ENCODE data around the gene ACSF3. TPM values are rescaled to one million over a fixed set of nuclear protein-coding genes. Genes with fewer than 3 reads are reported as not detected.

Gene ACSF3
- total RNA-seq, 1 experiment from 2014 or later, result 39.2 TPM

DNA sequence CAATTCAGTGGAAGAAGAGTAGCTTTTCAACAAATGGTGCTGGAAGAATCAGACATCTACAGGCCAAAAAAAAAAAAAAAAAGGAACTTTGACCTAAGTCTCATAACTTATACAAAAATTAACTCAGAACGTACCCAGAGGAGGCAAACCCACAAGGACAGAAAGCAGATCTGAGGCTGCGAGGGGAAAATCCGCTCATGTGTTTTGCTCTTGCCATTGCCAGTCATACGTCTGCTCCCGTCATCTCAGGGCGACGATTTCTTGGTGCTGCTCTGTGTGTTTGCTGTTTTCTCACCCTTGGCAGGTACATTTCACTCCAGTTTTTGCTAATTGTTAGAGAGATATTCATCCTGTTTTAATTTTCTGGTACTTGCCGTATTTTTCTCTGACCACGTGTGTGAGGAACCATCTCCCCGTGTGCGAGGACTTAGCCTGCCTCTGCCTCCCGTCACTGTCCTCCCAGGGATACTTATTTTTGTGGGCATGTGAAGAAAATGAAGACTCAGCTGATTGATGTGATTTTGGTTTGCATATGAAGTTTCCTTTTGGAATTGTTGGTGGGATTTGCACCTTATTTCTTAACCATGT is 33.4 kb upstream of the ACSF3 start:
- DNase-seq (ENCODE audit: unreplicated experiment), result no peak
- TF ChIP-seq, protein P1, sequence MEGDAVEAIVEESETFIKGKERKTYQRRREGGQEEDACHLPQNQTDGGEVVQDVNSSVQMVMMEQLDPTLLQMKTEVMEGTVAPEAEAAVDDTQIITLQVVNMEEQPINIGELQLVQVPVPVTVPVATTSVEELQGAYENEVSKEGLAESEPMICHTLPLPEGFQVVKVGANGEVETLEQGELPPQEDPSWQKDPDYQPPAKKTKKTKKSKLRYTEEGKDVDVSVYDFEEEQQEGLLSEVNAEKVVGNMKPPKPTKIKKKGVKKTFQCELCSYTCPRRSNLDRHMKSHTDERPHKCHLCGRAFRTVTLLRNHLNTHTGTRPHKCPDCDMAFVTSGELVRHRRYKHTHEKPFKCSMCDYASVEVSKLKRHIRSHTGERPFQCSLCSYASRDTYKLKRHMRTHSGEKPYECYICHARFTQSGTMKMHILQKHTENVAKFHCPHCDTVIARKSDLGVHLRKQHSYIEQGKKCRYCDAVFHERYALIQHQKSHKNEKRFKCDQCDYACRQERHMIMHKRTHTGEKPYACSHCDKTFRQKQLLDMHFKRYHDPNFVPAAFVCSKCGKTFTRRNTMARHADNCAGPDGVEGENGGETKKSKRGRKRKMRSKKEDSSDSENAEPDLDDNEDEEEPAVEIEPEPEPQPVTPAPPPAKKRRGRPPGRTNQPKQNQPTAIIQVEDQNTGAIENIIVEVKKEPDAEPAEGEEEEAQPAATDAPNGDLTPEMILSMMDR (IDR thresholded peaks at IDR 0.05; ENCODE audit: unreplicated experiment), result no peak
- Mint-ChIP-seq H3K4me3 (ENCODE audit: unreplicated experiment) (no peak overlapping the region), H3K4me1 (ENCODE audit: insufficient read depth, unreplicated experiment) (no peaks in the 10 kb centered on the region), H3K27ac (ENCODE audit: low read depth, unreplicated experiment) (no peak overlapping the region), H3K27me3 (ENCODE audit: insufficient read depth, unreplicated experiment) (peaks cover 34% of the 10 kb centered on the region), H3K36me3 (ENCODE audit: insufficient read depth, unreplicated experiment) (no peaks in the 10 kb centered on the region), H3K9me3 (ENCODE audit: unreplicated experiment) (no peaks in the 10 kb centered on the region)
- intact Hi-C loops (cut with micrococcal nuclease), result no loop called here
- CTCF ChIA-PET, result no interaction called here
- POLR2A ChIA-PET, result no interaction called here
- no TSS peak for BruUV-seq (replicated peaks)

DNA sequence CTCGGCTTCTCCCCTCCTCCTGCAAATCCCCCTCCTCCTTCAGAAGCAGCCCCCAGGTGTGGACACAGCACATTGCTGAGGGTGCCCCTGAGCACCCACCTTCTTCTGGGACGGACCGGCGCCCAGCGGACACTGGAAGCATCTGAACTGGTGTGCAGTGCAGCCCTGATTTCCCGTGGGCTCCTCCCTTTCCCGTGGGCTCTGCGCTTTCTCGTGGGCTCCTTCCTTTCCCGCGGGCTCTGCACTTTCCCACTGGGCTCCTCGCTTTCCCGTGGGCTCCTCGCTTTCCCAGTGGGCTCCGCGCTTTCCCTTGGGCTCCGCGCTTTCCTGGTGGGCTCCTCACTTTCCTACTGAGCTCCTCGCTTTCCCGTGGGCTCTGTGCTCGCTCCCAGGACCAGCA is 32.6 kb upstream of the ACSF3 start:
- TF ChIP-seq, protein P1 (IDR thresholded peaks at IDR 0.05; ENCODE audit: unreplicated experiment), result no peak
- Mint-ChIP-seq H3K4me1 (ENCODE audit: insufficient read depth, unreplicated experiment) (no peaks in the 10 kb centered on the region), H3K36me3 (ENCODE audit: insufficient read depth, unreplicated experiment) (no peaks in the 10 kb centered on the region), H3K27me3 (ENCODE audit: insufficient read depth, unreplicated experiment) (peaks cover 34% of the 10 kb centered on the region), H3K27ac (ENCODE audit: low read depth, unreplicated experiment) (no peak overlapping the region), H3K9me3 (ENCODE audit: unreplicated experiment) (no peaks in the 10 kb centered on the region), H3K4me3 (ENCODE audit: unreplicated experiment) (no peak overlapping the region)
- no TSS peak for BruUV-seq (replicated peaks)
- ChIA-PET POLR2A (no interaction called here), CTCF (interaction anchor here (0.5 to 0.7 kb wide), 2 partner anchors 306 to 560 kb away, joined by 3 read pairs; no protein-coding TSS in a partner anchor)
- no peak for DNase-seq (ENCODE audit: unreplicated experiment)
- intact Hi-C loops (cut with micrococcal nuclease), result no loop called here

DNA sequence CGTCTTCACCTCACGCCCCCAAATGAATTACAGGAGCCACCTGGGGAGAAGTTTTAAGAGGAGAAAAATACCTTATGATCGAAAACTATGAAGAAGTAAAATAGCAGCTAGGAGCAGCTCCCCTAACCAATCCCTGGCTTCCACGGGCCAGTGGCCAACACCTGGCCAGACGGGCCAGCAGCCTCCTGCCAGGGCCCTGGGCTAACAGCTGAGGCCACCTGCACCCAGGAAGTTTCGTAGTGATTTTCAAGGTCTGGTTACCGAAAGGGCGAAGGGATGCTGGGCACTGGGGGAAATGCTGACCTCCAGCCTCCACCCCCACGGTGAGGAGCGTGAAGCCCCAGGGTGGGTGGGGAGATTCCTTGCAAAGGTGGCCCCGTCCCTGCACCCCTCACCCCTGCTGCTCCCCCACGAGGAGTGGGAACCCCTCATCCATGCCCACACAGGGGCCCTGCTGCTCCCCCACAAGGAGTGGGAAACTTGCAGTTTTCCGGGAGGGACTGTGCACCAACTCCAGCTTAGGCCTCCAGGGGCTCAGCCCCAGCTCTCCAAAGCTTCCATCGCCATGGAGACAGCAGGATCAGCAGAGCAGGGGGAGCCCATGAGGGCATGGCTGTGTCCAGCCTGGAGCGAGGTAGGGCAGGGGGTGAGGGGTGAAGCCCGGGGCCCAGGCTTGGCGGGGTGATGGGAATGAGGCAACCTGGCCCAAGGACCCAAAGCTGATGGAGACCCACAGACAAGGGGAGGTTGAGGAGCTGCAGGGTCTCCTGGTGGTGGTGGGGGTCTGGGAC is 31.9 kb upstream of the ACSF3 start:
- TF ChIP-seq, protein P1 (IDR thresholded peaks at IDR 0.05; ENCODE audit: unreplicated experiment), result no peak
- CTCF ChIA-PET, result interaction anchor here (0.7 kb wide), 1 partner anchor 307 kb away, joined by 3 read pairs; no protein-coding TSS in a partner anchor
- no peak for DNase-seq (ENCODE audit: unreplicated experiment)
- H3K9me3 Mint-ChIP-seq (ENCODE audit: unreplicated experiment), result no peaks in the 10 kb centered on the region
- peaks cover 34% of the 10 kb centered on the region for H3K27me3 Mint-ChIP-seq (ENCODE audit: insufficient read depth, unreplicated experiment)
- POLR2A ChIA-PET, result no interaction called here
- intact Hi-C loops (cut with micrococcal nuclease), result no loop called here
- H3K4me1 Mint-ChIP-seq (ENCODE audit: insufficient read depth, unreplicated experiment), result no peaks in the 10 kb centered on the region
- no TSS peak for BruUV-seq (replicated peaks)
- no peak overlapping the region for H3K27ac Mint-ChIP-seq (ENCODE audit: low read depth, unreplicated experiment)
- no peak overlapping the region for H3K4me3 Mint-ChIP-seq (ENCODE audit: unreplicated experiment)
- no peaks in the 10 kb centered on the region for H3K36me3 Mint-ChIP-seq (ENCODE audit: insufficient read depth, unreplicated experiment)

DNA sequence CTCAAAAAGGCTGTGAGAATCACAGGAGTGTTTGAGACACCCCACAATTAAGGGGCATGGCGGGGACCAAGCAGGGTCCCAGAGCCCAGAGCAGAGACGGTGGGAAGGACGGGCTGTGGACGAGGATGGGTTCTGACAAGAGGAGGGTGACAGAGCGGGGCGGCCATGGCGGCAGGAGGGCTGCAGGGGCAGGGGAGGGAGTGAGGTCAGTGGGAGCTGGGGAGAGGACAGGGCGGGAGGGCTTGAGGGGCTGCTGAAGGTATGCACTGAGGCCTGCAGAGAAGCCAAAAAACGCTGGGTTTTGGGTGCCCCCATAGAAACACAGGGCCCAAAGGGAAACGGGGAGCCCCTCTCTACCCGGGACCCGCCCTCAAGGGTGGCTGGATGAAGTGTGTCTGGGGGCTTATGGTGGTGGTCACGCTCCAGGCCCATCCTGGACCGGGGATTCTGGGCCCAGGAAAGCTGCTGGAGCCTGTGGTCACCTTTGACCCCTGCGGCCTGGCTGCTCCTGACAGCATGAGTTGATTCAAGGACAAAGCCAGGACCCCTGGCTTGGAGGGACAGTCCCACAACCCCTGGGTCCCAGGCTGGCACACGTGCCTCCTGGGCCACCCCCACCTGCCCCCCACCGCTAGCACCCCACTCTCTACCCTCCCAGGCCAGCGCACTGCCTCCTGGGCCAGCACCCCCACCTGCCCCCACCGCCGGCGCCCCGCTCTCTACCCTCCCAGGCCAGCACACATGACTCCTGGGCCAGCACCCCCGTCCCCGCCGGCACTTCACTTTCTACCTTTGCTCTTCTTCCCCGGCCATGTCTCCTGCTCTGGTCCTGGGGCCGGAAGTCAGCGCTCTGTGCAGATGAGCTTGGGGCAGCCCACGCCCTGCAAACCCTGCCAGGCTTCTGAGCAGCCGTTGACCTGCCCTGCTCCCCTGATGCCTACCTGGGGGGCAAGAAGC is 31.0 kb upstream of the ACSF3 start:
- no peak overlapping the region for H3K27ac Mint-ChIP-seq (ENCODE audit: low read depth, unreplicated experiment)
- no peak overlapping the region for H3K4me3 Mint-ChIP-seq (ENCODE audit: unreplicated experiment)
- ChIA-PET POLR2A (no interaction called here), CTCF (no interaction called here)
- no peaks in the 10 kb centered on the region for H3K4me1 Mint-ChIP-seq (ENCODE audit: insufficient read depth, unreplicated experiment)
- no peaks in the 10 kb centered on the region for H3K9me3 Mint-ChIP-seq (ENCODE audit: unreplicated experiment)
- H3K27me3 Mint-ChIP-seq (ENCODE audit: insufficient read depth, unreplicated experiment), result peaks cover 26% of the 10 kb centered on the region
- no peak for DNase-seq (ENCODE audit: unreplicated experiment)
- TF ChIP-seq, protein P1 (IDR thresholded peaks at IDR 0.05; ENCODE audit: unreplicated experiment), result no peak
- no TSS peak for BruUV-seq (replicated peaks)
- intact Hi-C loops (cut with micrococcal nuclease), result no loop called here
- H3K36me3 Mint-ChIP-seq (ENCODE audit: insufficient read depth, unreplicated experiment), result no peaks in the 10 kb centered on the region

Data from MCF 10A (cell line).